ENCODE data around the gene NME5. TPM values are rescaled to one million over a fixed set of nuclear protein-coding genes. Genes with fewer than 3 reads are reported as not detected.

Gene NME5
- total and polyA plus RNA-seq, 2 of the 13 experiments (the other 11 are each of a cell fraction or from before 2014, with no cell fraction given): 0.18 TPM; not detected in 1

DNA sequence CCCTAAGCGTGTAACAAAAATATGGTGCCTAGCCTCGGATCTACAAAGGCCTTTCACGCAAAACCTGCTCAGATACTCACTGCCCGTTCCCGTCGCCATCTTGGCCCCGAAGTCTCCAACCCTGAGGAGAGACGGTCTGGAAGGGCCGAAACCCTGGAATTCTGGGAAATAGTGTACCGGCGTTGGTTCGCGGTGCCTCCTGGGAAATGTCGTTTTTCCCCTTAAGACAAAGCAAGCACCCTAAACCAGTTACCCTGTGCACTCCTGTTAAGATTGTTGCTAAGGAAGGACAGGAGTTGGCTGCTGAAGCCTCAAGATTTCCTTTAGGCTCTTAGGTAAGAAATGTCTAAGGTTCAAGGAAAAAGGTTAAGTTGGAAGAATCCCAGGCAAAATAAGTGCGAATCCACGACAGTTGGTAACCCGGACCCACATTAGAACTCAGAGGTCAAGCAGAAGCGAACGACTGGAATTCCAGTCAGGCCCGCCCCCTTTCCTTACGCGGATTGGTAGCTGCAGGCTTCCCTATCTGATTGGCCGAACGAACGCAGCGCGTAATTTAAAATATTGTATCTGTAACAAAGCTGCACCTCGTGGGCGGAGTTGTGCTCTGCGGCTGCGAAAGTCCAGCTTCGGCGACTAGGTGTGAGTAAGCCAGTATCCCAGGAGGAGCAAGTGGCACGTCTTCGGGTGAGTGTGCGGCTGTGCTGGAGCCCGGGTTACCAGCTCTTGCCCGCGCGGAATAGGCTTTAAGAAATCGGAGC, 39.5 kb upstream of the NME5 start, which contains the start of the genes BRD8 and KIF20A (continued):
- TF ChIP-seq PPARG (CRISPR knock-in tag; conservative IDR thresholded peaks at IDR 0.05): peak; percentile 11; the same call in 1 of the 2 replicates
- TF ChIP-seq, protein P1, sequence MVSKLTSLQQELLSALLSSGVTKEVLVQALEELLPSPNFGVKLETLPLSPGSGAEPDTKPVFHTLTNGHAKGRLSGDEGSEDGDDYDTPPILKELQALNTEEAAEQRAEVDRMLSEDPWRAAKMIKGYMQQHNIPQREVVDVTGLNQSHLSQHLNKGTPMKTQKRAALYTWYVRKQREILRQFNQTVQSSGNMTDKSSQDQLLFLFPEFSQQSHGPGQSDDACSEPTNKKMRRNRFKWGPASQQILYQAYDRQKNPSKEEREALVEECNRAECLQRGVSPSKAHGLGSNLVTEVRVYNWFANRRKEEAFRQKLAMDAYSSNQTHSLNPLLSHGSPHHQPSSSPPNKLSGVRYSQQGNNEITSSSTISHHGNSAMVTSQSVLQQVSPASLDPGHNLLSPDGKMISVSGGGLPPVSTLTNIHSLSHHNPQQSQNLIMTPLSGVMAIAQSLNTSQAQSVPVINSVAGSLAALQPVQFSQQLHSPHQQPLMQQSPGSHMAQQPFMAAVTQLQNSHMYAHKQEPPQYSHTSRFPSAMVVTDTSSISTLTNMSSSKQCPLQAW (CRISPR knock-in tag; IDR thresholded peaks at IDR 0.05): peak; percentile 49
- no peak for TF ChIP-seq ZNF136 (CRISPR knock-in tag; IDR thresholded peaks at IDR 0.05; ENCODE audit: low read depth)
- TF ChIP-seq, protein P2, sequence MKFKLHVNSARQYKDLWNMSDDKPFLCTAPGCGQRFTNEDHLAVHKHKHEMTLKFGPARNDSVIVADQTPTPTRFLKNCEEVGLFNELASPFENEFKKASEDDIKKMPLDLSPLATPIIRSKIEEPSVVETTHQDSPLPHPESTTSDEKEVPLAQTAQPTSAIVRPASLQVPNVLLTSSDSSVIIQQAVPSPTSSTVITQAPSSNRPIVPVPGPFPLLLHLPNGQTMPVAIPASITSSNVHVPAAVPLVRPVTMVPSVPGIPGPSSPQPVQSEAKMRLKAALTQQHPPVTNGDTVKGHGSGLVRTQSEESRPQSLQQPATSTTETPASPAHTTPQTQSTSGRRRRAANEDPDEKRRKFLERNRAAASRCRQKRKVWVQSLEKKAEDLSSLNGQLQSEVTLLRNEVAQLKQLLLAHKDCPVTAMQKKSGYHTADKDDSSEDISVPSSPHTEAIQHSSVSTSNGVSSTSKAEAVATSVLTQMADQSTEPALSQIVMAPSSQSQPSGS (CRISPR knock-in tag; IDR thresholded peaks at IDR 0.05): peak; percentile 17; the same call in 1 of the 2 replicates
- peak; percentile 90; the same call in 1 of the 2 replicates for TF ChIP-seq NR0B2 (CRISPR knock-in tag; IDR thresholded peaks at IDR 0.05)
- TF ChIP-seq DDIT3 (CRISPR knock-in tag; IDR thresholded peaks at IDR 0.05): no peak
- TF ChIP-seq SALL1 (CRISPR knock-in tag; IDR thresholded peaks at IDR 0.05): peak; percentile 11; the same call in 1 of the 2 replicates
- no peak for TF ChIP-seq ZBTB2 (CRISPR knock-in tag; IDR thresholded peaks at IDR 0.05; ENCODE audit: low read depth)
- TF ChIP-seq PAWR (CRISPR knock-in tag; IDR thresholded peaks at IDR 0.05; ENCODE audit: borderline replicate concordance): no peak
- 0 out of 2 replicates have a peak, but pooled peaks have one; percentile 13 for TF ChIP-seq SP140L (CRISPR knock-in tag; IDR thresholded peaks at IDR 0.05; ENCODE audit: borderline replicate concordance)
- no peak for TF ChIP-seq MAF1 (CRISPR knock-in tag; IDR thresholded peaks at IDR 0.05; ENCODE audit: borderline replicate concordance)
- TF ChIP-seq TEAD2 (CRISPR knock-in tag; IDR thresholded peaks at IDR 0.05): no peak
- TF ChIP-seq ARHGAP35 (CRISPR knock-in tag; IDR thresholded peaks at IDR 0.05; ENCODE audit: borderline replicate concordance): no peak
- peak; percentile 93 for TF ChIP-seq NFYC (CRISPR knock-in tag; IDR thresholded peaks at IDR 0.05)
- TF ChIP-seq DMAP1 (CRISPR knock-in tag; IDR thresholded peaks at IDR 0.05): peak; percentile 88
- TF ChIP-seq SP4 (CRISPR knock-in tag; IDR thresholded peaks at IDR 0.05): peak; percentile 83
- peak; percentile 61; the same call in 1 of the 2 replicates for TF ChIP-seq DNMT3B (CRISPR knock-in tag; conservative IDR thresholded peaks at IDR 0.05)
- TF ChIP-seq BCL6 (CRISPR knock-in tag; IDR thresholded peaks at IDR 0.05): no peak
- TF ChIP-seq FOXC1 (CRISPR knock-in tag; IDR thresholded peaks at IDR 0.05; ENCODE audit: borderline replicate concordance): no peak
- TF ChIP-seq FOXM1 (CRISPR knock-in tag; IDR thresholded peaks at IDR 0.05): peak; percentile 98
- TF ChIP-seq PHF21A (CRISPR knock-in tag; IDR thresholded peaks at IDR 0.05): peak; percentile 78; the same call in 1 of the 2 replicates
- no peak for TF ChIP-seq ZNF703 (CRISPR knock-in tag; IDR thresholded peaks at IDR 0.05; ENCODE audit: borderline replicate concordance)
- no peak for TF ChIP-seq PHB2 (IDR thresholded peaks at IDR 0.05; ENCODE audit: partially characterized antibody)
- TF ChIP-seq GABPB1 (CRISPR knock-in tag; IDR thresholded peaks at IDR 0.05): peak; percentile 89
